KMS-11 (cell line): ENCODE results near the gene RCAN1.
A peak's percentile ranks its signal among the peaks of the same experiment; 100 is the strongest.

ENCODE experiments used
- H2AFZ ChIP-seq: fragments of 200-600 bp; sonication (generic); 2 replicates; pipeline ENCODE4 v1.6.1; 2016; ENCODE audit warnings: antibody characterized with exemption, mixed run types, low read depth
- H3K27ac ChIP-seq: fragments of 200-600 bp; sonication (generic); 2 replicates; pipeline ENCODE4 v1.6.1; 2016; ENCODE audit warnings: mild to moderate bottlenecking, mixed run types
- H3K27me3 ChIP-seq: fragments of 200-600 bp; sonication (generic); 2 replicates; pipeline ENCODE4 v1.6.1; 2017; ENCODE audit warnings: mild to moderate bottlenecking, low read depth, mixed run types, moderate library complexity; ENCODE audit not compliant: insufficient read depth
- H3K36me3 ChIP-seq: fragments of 200-600 bp; sonication (generic); 2 replicates; pipeline ENCODE4 v1.6.1; 2017; ENCODE audit warnings: mild to moderate bottlenecking, mixed run types; ENCODE audit not compliant: insufficient read depth
- H3K4me1 ChIP-seq: fragments of 200-600 bp; sonication (generic); 2 replicates; pipeline ENCODE4 v1.6.1; 2016; ENCODE audit warnings: mild to moderate bottlenecking, low read depth, mixed run types; ENCODE audit not compliant: poor library complexity, severe bottlenecking
- H3K4me2 ChIP-seq: fragments of 200-600 bp; sonication (generic); 2 replicates; pipeline ENCODE4 v1.7.0; 2016; ENCODE audit warnings: mild to moderate bottlenecking, mixed run types
- H3K4me3 ChIP-seq: fragments of 200-600 bp; sonication (generic); IDR thresholded peaks from 2 replicates; pipeline ENCODE4 v1.6.1; 2017; ENCODE audit warnings: low read depth, low read length, mixed read lengths; ENCODE audit not compliant: insufficient read depth
- H3K79me2 ChIP-seq: fragments of 200-600 bp; sonication (generic); 2 replicates; pipeline ENCODE4 v1.6.1; 2016; ENCODE audit warnings: low read depth, mixed run types; ENCODE audit not compliant: insufficient read depth
- H3K9ac ChIP-seq: fragments of 200-600 bp; sonication (generic); 2 replicates; pipeline ENCODE4 v1.6.1; 2016; ENCODE audit warnings: mild to moderate bottlenecking, mixed run types
- H4K20me1 ChIP-seq: fragments of 200-600 bp; sonication (generic); 2 replicates; pipeline ENCODE4 v1.6.1; 2016; ENCODE audit warnings: mild to moderate bottlenecking, mixed run types; ENCODE audit not compliant: insufficient read depth
- TF ChIP-seq, protein P1 (sequence below): fragments of 200-600 bp; sonication (generic); conservative IDR thresholded peaks from 2 replicates; pipeline ENCODE4 v1.6.1; 2017; ENCODE audit warnings: low read depth, mild to moderate bottlenecking, antibody characterized with exemption, low read length, moderate library complexity, mixed read lengths

The RCAN1 gene

DNA sequence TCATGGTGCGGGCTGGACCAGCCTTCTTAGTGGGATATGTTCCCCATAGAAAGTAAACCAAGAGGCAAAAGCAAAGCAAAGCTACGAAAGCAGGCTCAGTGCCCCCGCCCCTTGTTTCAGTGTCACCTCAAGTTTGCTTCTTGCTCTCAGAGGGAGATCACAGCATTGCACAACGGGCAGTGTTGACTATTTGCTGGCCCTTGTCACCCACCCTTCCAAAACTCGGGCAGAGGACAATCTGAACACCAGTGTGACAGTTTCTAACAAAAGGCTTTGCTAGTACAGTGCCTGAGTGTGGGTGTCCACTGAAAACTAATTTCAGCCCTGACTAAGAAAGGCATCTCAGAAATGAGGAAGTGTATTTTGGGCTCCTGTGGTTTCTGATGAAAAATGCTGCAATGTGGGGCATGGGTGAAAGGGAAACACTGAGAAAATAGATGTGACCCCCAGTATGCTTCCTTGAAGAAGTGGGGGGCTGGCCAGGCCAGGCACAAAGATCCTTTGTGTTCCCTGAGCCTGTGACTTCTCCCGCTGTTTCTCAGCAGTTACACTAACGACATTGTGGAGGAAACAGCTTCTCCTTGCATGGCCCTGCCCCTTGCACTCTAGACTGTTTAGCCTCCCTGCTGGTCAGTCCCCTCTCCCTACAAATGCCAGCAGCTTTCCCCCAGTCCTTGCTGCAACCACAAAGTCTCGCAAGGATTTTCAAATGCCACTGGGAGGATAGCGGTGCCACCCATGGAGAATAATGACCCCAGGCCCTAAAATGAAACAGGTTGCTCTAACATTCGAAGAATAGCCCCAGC lies 69.6 kb downstream of the RCAN1 start:
- Histone ChIP-seq H2AFZ (peak overlapping the region; percentile 44; the same call in 1 of the 2 replicates), H3K79me2 (no peaks in the 10 kb centered on the region), H3K27me3 (no peaks in the 10 kb centered on the region), H4K20me1 (no peaks in the 10 kb centered on the region), H3K4me2 (peak overlapping the region; percentile 77), H3K4me3 (no peak overlapping the region), H3K9ac (peak overlapping the region; percentile 10; the same call in 1 of the 2 replicates), H3K36me3 (no peaks in the 10 kb centered on the region), H3K4me1 (peaks cover 67% of the 10 kb centered on the region), H3K27ac (peak overlapping the region; percentile 62)
- TF ChIP-seq, protein P1, sequence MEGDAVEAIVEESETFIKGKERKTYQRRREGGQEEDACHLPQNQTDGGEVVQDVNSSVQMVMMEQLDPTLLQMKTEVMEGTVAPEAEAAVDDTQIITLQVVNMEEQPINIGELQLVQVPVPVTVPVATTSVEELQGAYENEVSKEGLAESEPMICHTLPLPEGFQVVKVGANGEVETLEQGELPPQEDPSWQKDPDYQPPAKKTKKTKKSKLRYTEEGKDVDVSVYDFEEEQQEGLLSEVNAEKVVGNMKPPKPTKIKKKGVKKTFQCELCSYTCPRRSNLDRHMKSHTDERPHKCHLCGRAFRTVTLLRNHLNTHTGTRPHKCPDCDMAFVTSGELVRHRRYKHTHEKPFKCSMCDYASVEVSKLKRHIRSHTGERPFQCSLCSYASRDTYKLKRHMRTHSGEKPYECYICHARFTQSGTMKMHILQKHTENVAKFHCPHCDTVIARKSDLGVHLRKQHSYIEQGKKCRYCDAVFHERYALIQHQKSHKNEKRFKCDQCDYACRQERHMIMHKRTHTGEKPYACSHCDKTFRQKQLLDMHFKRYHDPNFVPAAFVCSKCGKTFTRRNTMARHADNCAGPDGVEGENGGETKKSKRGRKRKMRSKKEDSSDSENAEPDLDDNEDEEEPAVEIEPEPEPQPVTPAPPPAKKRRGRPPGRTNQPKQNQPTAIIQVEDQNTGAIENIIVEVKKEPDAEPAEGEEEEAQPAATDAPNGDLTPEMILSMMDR: no peak

DNA sequence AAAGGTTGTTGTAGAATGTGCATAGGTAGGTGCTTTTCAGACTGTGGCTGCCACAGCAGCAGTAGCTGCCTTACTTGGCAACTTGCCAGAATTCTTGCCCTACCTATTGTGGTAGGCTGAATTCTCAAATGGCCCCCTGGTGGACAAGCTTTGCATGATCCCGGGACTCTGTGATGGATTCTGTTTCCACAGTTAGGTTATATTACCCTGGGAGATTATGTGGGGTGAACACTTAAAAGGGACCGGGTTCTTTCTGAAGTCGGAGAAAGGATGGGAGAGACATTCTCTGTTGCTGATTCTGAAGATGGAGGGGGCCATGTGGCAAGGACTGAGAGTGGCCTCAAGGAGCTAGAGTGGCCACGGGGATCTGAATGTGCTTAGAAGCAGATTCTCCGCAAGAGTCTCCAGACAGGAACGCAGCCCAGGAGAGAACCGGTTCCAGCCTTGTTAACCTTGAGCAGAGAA lies 70.8 kb downstream of the RCAN1 start:
- TF ChIP-seq, protein P1: peak; percentile 92
- peak overlapping the region; percentile 77 for H3K4me2 ChIP-seq
- H4K20me1 ChIP-seq: no peaks in the 10 kb centered on the region
- no peak overlapping the region for H3K9ac ChIP-seq
- no peaks in the 10 kb centered on the region for H3K79me2 ChIP-seq
- H3K4me3 ChIP-seq: no peak overlapping the region
- no peaks in the 10 kb centered on the region for H3K36me3 ChIP-seq
- peak overlapping the region; percentile 62; the same call in 1 of the 2 replicates for H3K27ac ChIP-seq
- H2AFZ ChIP-seq: no peak overlapping the region; the same call in 1 of the 2 replicates
- H3K27me3 ChIP-seq: no peaks in the 10 kb centered on the region
- H3K4me1 ChIP-seq: peaks cover 56% of the 10 kb centered on the region

DNA sequence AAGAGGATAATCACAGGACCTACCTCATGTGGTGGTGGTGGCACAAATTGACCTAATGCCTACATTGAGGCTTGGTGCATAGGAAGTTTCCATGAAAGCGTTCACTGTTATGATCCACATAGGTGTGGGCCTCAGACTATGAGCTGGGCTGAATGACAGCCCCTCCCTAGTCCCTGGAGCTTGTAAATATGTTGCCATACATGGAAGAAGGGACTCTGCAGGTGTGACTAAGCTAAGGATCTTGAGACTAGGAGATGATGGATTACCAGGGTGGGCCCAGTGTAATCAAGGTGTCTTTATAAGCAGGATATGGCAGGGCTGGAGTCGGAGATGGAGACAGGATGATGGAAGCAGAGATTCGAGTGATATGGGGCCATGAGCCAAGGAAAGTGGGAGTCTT lies 71.9 kb downstream of the RCAN1 start:
- Histone ChIP-seq H4K20me1 (no peaks in the 10 kb centered on the region), H3K36me3 (no peaks in the 10 kb centered on the region), H3K4me1 (peaks cover 45% of the 10 kb centered on the region), H3K79me2 (no peaks in the 10 kb centered on the region), H2AFZ (no peak overlapping the region), H3K27ac (no peak overlapping the region), H3K27me3 (no peaks in the 10 kb centered on the region), H3K4me3 (no peak overlapping the region), H3K9ac (no peak overlapping the region), H3K4me2 (no peak overlapping the region; the same call in 1 of the 2 replicates)
- TF ChIP-seq, protein P1: no peak

DNA sequence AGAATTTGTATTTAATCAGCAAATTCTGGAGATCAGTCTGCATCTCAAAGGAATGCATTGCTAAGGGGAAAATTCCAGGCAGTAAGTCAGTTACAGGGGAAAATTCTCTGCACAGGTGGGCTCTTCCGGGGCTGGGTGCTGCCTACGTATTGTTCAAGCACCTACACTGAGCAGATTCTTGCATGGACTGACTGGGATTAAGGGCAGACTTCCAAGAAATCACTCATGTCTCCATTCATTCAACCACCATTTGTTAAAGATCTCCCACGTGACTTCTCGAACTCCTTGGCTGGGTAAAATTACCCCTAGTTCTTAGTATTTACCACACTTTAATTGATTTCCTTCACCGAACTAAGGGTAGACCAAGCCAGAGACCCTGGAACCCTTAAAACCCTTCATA lies 74.7 kb downstream of the RCAN1 start:
- Histone ChIP-seq H3K4me3 (no peak overlapping the region), H3K36me3 (no peaks in the 10 kb centered on the region), H3K9ac (no peak overlapping the region), H3K79me2 (no peaks in the 10 kb centered on the region), H3K27me3 (no peaks in the 10 kb centered on the region), H3K4me2 (no peak overlapping the region), H3K27ac (no peak overlapping the region), H3K4me1 (peaks cover 28% of the 10 kb centered on the region), H4K20me1 (no peaks in the 10 kb centered on the region), H2AFZ (no peak overlapping the region)
- TF ChIP-seq, protein P1: no peak
